ENCODE data around the gene PFKM.

PFKM gene

GRCh38 chr12:48160807-48161206, 41.6 kb downstream of the PFKM start:
- H3K27ac Mint-ChIP-seq, result no peak overlapping the region

DNA sequence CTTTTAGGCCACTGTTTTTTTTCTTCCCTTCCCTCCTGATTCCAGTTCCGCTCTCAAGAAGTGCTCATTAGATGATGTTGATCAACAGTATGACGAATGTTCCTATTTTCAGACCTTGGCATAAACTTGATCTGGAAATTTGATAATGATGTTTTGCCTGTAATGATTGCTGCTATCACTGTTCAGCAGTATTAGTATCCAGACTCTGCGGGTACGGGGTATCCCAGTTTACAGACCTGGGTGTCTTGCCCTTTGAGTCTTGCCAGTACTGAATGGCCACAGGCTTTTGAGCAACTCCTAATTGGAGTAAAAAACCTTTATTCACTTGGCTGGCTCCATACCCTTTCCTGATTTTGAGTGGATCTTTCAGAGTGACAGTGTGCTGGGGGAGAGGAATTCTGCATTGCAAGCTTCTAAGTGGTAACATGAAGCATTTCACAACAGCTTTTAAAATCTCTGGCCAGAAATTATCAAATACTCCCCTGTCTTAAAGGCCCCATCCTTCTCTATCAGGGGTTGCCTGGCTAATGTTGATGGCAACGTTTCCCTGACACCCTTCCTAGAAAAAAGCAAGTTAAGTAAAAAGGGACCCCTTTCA, 44.1 kb downstream of the PFKM start:
- ATAC-seq (no peak), DNase-seq (no peak)
- peaks cover 15% of the 10 kb centered on the region for H3K27me3 Mint-ChIP-seq
- H3K4me3 Mint-ChIP-seq, result no peak overlapping the region
- H3K4me1 Mint-ChIP-seq, result peaks cover 19% of the 10 kb centered on the region
- H3K9me3 Mint-ChIP-seq, result no peaks in the 10 kb centered on the region
- no peak overlapping the region for H3K27ac Mint-ChIP-seq

More at GRCh38 chr12:48160807-48161206, 41.6 kb downstream of the PFKM start:
- no peak overlapping the region for H3K4me3 Mint-ChIP-seq
- ATAC-seq (no peak), DNase-seq (no peak)
- no peaks in the 10 kb centered on the region for H3K9me3 Mint-ChIP-seq
- H3K27me3 Mint-ChIP-seq, result peaks cover 7% of the 10 kb centered on the region
- peaks cover 37% of the 10 kb centered on the region for H3K4me1 Mint-ChIP-seq

DNA sequence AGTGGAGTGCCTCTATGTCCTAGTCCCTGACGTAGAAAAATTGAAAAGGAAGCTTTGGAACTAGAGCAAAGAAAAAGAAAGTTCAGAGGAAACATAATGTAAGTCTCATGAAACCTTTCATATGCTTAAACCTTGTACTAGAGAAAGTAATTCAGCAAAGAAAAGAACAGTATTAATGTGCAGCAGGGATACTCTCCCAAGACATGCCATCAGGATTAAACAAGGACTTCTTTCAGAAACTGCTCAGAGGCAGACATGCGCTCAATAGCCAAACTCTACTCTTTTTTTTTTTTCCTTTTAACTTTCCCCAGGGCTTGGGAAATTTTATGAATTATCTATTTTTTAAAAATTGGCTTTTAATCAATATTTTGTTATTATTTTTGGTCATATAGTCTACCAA, 45.3 kb downstream of the PFKM start:
- Mint-ChIP-seq H3K4me3 (no peak overlapping the region), H3K9me3 (no peaks in the 10 kb centered on the region), H3K27ac (no peak overlapping the region), H3K27me3 (peaks cover 15% of the 10 kb centered on the region), H3K4me1 (peaks cover 10% of the 10 kb centered on the region)
- ATAC-seq (no peak), DNase-seq (no peak)

DNA sequence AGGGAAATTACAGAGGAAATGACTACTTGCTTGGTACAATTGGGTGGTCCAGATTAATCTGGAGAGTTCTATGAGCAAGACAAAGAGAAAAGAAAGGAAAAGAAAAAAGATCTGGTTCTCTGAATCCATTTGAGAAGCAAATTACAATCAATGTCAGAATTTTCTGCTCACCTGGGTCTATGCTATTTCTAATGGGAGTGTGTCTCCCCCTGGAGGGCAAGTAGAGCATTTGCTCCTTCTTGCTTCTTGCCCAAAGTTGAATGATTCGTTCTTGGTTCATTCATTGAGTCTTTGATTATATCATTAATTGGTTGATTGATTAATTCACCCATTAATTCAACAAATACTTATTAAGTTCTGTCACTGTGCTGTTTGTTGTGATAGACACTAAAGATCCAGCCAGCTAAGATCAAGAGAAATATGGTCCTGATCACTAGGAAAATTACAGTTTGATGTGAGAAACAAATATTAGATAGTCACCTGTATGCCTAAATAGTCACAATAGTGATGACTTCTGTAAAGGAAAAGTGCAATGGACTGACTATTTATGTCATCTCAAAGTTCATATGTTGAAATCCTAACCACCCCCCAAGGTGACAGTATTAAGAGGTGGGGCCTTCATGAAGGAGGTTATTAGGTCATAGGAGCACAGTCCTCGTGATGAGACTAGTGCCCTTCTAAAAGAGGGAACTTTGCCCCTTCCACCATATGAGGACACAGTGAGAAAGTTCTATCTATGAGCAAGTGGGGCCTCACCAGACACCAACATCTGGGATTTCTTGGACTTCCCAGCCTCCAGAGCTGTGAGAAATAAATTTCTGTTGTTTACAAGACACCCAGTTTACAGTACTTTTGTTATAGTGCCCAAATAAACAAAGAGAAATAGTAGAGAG, 46.2 kb downstream of the PFKM start:
- Mint-ChIP-seq H3K4me3 (no peak overlapping the region), H3K9me3 (no peaks in the 10 kb centered on the region), H3K4me1 (peaks cover 8% of the 10 kb centered on the region), H3K27ac (no peak overlapping the region), H3K27me3 (peaks cover 15% of the 10 kb centered on the region)
- peak; percentile 39 to 50 for DNase-seq
- ATAC-seq, result peak; percentile 70

- Mint-ChIP-seq H3K27me3 (peaks cover 15% of the 10 kb centered on the region), H3K4me1 (no peaks in the 10 kb centered on the region), H3K9me3 (no peaks in the 10 kb centered on the region), H3K27ac (no peak overlapping the region), H3K4me3 (no peak overlapping the region)
- DNase-seq, result no peak
- ATAC-seq, result no peak
Measured at GRCh38 chr12:48169011-48169410, 49.8 kb downstream of the PFKM start.

GRCh38 chr12:48175613-48176416, 56.7 kb downstream of the PFKM start:
- Mint-ChIP-seq H3K27ac (peak overlapping the region; percentile 72 to 92), H3K4me3 (peak overlapping the region; percentile 48 to 50), H3K27me3 (peaks cover 18% of the 10 kb centered on the region), H3K9me3 (no peaks in the 10 kb centered on the region), H3K4me1 (peaks cover 17% of the 10 kb centered on the region)
- ATAC-seq (no peak), DNase-seq (no peak)

DNA sequence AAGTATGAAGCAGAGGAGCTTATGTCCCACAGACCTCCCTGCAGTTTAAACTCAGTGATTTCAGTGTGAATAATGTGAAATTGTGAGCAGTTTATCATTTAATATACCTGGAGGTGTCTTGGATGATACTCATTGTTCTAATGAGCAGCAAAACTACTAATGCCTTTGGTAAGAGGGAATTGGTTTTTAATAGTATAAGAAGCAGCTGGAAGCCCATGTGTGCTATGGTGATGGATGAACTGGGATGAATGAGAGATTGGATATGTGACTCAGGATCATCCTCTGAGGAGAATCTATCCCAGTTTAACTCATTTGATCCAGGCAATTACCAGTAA, 57.2 kb downstream of the PFKM start:
- ATAC-seq (no peak), DNase-seq (no peak)
- peak overlapping the region; percentile 48 to 50 for H3K4me3 Mint-ChIP-seq
- peak overlapping the region; percentile 20 to 92 for H3K27ac Mint-ChIP-seq
- H3K27me3 Mint-ChIP-seq, result peaks cover 24% of the 10 kb centered on the region
- no peaks in the 10 kb centered on the region for H3K9me3 Mint-ChIP-seq
- H3K4me1 Mint-ChIP-seq, result peaks cover 17% of the 10 kb centered on the region

DNA sequence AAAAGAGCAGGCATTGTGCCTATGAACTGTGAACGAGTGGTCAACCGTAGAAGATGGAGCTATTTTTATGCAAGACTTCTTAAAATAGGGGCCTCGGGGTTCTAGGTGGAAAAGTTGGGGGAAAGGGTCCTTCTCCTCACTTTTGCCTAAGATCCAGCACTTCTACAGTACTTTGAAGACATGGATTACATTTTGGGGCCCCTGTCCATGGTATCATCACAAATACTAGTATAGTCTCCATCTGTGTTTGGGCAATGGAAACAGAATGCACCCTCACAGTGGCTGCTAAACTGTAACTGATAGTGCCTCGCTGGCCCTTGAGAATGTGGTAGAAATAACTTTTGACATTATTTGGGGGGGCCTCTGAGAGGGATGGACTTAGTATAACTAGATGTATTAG, 58.8 kb downstream of the PFKM start:
- Mint-ChIP-seq H3K27me3 (peaks cover 31% of the 10 kb centered on the region), H3K9me3 (no peaks in the 10 kb centered on the region), H3K4me1 (peaks cover 25% of the 10 kb centered on the region), H3K27ac (no peak overlapping the region), H3K4me3 (no peak overlapping the region)
- ATAC-seq (no peak), DNase-seq (no peak)

- H3K27ac Mint-ChIP-seq, result no peak overlapping the region
- H3K4me3 Mint-ChIP-seq, result no peak overlapping the region
- peaks cover 39% of the 10 kb centered on the region for H3K27me3 Mint-ChIP-seq
Measured at GRCh38 chr12:48179466-48179865, 60.3 kb downstream of the PFKM start.

DNA sequence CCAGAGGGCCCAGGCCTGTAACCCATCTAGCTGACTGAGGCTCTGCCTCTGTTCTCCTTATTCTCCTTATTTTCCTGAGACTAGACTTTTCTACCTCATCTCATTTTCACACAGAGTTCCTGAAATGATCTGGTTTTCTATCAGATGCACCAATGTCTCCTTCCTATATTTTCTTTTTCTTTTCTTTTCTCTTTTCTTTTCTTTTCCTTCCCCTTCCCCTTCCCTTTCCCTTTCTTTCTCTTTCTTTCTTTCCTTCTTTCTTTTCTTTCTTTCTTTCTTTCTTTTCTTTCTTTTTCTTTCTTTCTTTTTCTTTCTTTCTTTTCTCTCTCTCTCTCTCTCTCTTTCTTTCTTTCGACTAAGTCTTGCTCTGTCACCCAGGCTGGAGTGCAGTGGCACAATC, 61.3 kb downstream of the PFKM start:
- Mint-ChIP-seq H3K27me3 (peaks cover 48% of the 10 kb centered on the region), H3K9me3 (no peaks in the 10 kb centered on the region), H3K4me1 (peaks cover 36% of the 10 kb centered on the region), H3K27ac (no peak overlapping the region), H3K4me3 (no peak overlapping the region)
- no peak for ATAC-seq
- no peak for DNase-seq

More at GRCh38 chr12:48179466-48179865, 60.3 kb downstream of the PFKM start:
- Mint-ChIP-seq H3K4me1 (peaks cover 30% of the 10 kb centered on the region), H3K9me3 (no peaks in the 10 kb centered on the region)
- ATAC-seq (no peak), DNase-seq (no peak)

DNA sequence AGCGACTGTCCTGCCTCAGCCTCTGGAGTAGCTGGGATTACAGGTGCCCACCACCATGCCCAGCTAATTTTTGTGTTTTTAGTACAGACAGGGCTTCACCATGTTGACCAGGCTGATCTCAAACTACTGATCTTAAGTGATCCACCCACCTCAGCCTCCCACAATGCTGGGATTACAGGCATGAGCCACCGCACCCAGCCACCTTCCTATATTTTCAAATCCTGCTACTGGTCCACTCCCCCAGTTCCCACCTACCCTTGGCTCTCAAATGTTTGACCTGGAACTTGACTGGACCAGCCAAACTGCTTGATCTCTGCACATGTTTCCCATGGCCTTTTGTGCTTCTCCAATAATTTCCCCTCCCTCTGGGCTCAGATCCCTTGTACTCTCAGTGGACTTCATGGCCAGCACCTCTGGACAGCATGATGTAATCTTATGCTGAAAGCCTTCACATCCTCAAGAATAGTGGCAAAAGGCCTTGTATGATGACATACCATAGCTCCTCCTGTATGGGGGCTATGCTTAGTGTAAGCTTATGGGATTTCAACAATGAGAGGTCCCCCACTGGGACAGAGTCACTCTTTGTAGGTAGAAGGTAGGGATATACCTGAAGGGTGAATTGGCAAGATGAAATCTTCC, 61.8 kb downstream of the PFKM start:
- no peak overlapping the region for H3K27ac Mint-ChIP-seq
- no peaks in the 10 kb centered on the region for H3K9me3 Mint-ChIP-seq
- H3K27me3 Mint-ChIP-seq, result peaks cover 54% of the 10 kb centered on the region
- no peak overlapping the region for H3K4me3 Mint-ChIP-seq
- no peak for ATAC-seq
- no peak for DNase-seq
- peaks cover 36% of the 10 kb centered on the region for H3K4me1 Mint-ChIP-seq

DNA sequence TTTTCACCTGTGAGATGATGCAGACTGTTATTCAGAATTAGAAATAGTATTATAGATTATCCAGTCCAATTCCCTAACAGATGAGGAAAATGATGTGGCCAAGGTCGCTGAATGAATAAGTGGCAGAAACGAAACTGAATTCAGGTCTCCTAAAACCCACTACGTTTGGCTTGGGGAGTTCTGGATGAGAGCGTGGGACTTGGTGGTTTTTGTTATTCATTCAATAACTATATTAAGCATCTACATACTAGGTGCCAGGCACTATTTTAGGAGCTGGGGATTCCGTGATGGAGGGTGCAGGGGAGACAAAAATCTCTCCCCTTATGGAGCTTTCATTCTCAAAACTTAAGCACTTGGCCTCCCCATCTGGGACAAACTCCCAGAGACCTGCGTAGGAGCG, 63.5 kb downstream of the PFKM start:
- Mint-ChIP-seq H3K4me3 (peak overlapping the region; percentile 91), H3K27ac (peak overlapping the region; percentile 43 to 81), H3K27me3 (peaks cover 59% of the 10 kb centered on the region), H3K4me1 (peaks cover 32% of the 10 kb centered on the region), H3K9me3 (no peaks in the 10 kb centered on the region)
- ATAC-seq, result no peak
- DNase-seq, result no peak

DNA sequence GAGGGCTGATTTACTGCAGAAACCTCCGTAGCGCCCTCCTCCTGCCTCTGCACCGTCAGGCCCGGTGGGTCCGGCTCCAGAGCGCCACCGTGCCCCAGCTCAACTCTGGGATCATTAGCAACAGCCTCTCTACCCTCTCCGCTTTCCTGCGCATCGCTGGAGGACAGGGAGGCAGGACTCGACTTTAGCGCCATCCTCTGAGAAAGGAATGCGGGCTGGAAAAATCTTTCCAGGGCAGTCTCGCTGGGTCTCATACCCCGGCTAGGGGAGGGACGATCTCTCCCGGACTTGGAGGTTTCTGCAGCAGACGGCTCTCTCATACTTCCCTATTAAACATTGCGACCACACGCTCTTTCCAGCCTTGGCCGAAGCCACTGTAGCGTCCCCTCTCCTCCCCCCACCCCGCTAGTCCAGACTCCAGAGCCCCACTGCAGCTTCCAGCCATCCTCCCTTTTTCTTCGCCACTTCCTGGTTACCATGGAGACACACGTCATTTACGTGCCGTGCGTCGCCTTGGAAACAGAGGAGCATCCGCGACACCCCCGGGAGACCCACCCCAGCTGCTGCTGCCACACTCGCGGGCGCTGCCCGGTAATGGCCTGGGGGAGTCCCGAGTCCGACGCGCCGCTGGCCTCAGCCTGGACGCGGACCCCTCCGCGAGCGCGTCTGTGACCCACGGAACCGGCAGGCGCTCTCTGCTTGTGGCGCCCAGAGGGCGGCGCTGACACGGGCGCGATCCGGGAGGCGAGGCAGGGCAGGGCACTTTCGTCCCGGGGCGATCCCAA, 64.1 kb downstream of the PFKM start, which contains the start of gene CCDC184:
Gene CCDC184 (plus strand): TSS at position 554 of the 785 bp plus-strand sequence. CDS start 479 bp downstream, outside the sequence.
- no peaks in the 10 kb centered on the region for H3K9me3 Mint-ChIP-seq
- ATAC-seq (peak; percentile 80), DNase-seq (peak; percentile 64 to 73)
- peak within 1 kb of the TSS; percentile 91 for H3K4me3 Mint-ChIP-seq
- peak within 1 kb of the TSS; percentile 43 to 81 for H3K27ac Mint-ChIP-seq
- H3K4me1 Mint-ChIP-seq, result peaks cover 32% of the 10 kb centered on the region
- H3K27me3 Mint-ChIP-seq, result peaks cover 59% of the 10 kb centered on the region

DNA sequence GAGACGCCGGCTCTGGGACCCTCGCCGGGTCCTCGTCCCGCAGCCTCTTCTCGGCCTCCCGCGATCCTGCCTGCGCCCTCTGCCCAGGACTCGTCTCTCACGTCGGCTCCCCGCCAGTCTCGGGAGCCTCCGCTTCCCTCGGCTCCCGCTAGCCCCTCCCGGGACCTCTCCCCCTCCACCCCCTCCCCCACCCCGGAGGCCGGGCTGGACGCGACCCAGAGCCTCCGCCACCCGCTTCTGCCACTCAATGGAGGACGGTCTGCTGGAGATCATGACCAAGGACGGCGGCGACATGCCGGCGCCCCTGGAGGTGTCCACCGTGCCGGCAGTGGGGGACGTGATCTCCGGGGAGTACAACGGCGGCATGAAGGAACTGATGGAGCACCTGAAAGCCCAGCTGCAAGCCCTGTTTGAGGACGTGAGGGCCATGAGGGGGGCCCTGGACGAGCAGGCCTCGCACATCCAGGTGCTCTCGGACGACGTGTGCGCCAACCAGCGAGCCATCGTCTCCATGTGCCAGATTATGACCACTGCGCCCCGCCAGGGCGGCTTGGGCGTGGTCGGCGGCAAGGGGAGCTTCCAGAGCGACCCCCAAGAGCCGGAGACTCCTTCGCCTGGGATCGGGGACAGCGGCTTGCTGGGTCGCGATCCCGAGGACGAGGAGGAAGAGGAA, 64.8 kb downstream of the PFKM start:
- DNase-seq, result peak in 1 of 2 donors; percentile 35
- H3K27me3 Mint-ChIP-seq, result peaks cover 53% of the 10 kb centered on the region
- peak; percentile 47 for ATAC-seq
- peak overlapping the region; percentile 91 for H3K4me3 Mint-ChIP-seq
- H3K27ac Mint-ChIP-seq, result no peak overlapping the region
- H3K4me1 Mint-ChIP-seq, result peaks cover 32% of the 10 kb centered on the region
- no peaks in the 10 kb centered on the region for H3K9me3 Mint-ChIP-seq

Measured in stimulated activated naive CD8-positive, alpha-beta T cell treated with anti-CD3 and anti-CD28 coated beads, Interleukin-15, amount 100 ng/mL, for 72 hours (primary cell).